ENCODE results near the gene PTPRN2. TPM values are rescaled to one million over a fixed set of nuclear protein-coding genes. Genes with fewer than 3 reads are reported as not detected.

The PTPRN2 gene
- total RNA-seq, 4 donors from 2014 or later, result 14.9 to 34.3 (median 21.3) TPM

GRCh38 chr7:158015403-158016179 is 572.0 kb downstream of the PTPRN2 start:
- Histone ChIP-seq H3K4me3 (peak overlapping the region in 1 of 4 donors; percentile 22), H3K27ac (no peak overlapping the region), H3K4me1 (peaks cover 0 to 7% (median 0%) of the 10 kb centered on the region in 4 donors), H3K9me3 (no peaks in the 10 kb centered on the region), H3K27me3 (no peaks in the 10 kb centered on the region), H3K36me3 (no peaks in the 10 kb centered on the region)
- peak; percentile 4 to 36 (median 24) for DNase-seq
- TF ChIP-seq CTCF (IDR thresholded peaks at IDR 0.05) (no peak), POLR2A (IDR thresholded peaks at IDR 0.05) (no peak)

GRCh38 chr7:158014976-158015375 is 572.6 kb downstream of the PTPRN2 start:
- Histone ChIP-seq H3K27me3 (no peaks in the 10 kb centered on the region), H3K27ac (no peak overlapping the region), H3K9me3 (no peaks in the 10 kb centered on the region), H3K36me3 (no peaks in the 10 kb centered on the region), H3K4me1 (peaks cover 0 to 7% (median 0%) of the 10 kb centered on the region in 4 donors), H3K4me3 (no peak overlapping the region)
- no peak for DNase-seq
- TF ChIP-seq CTCF (IDR thresholded peaks at IDR 0.05) (no peak), POLR2A (IDR thresholded peaks at IDR 0.05) (no peak)

GRCh38 chr7:158013085-158013668 is 574.4 kb downstream of the PTPRN2 start:
- DNase-seq, result peak in 1 of 3 donors; percentile 17
- no peaks in the 10 kb centered on the region for H3K36me3 ChIP-seq
- no peak overlapping the region for H3K27ac ChIP-seq
- TF ChIP-seq CTCF (IDR thresholded peaks at IDR 0.05) (no peak), POLR2A (IDR thresholded peaks at IDR 0.05) (no peak)
- H3K4me1 ChIP-seq, result peaks cover 0 to 7% (median 0%) of the 10 kb centered on the region in 4 donors
- H3K9me3 ChIP-seq, result no peaks in the 10 kb centered on the region
- no peak overlapping the region for H3K4me3 ChIP-seq
- no peaks in the 10 kb centered on the region for H3K27me3 ChIP-seq

- H3K4me3 ChIP-seq, result no peak overlapping the region
- H3K9me3 ChIP-seq, result no peaks in the 10 kb centered on the region
- H3K27ac ChIP-seq, result no peak overlapping the region
- H3K4me1 ChIP-seq, result peaks cover 0 to 7% (median 0%) of the 10 kb centered on the region in 4 donors
- H3K36me3 ChIP-seq, result no peaks in the 10 kb centered on the region
- no peak for TF ChIP-seq CTCF (IDR thresholded peaks at IDR 0.05)
- TF ChIP-seq POLR2A (IDR thresholded peaks at IDR 0.05), result no peak
- H3K27me3 ChIP-seq, result no peaks in the 10 kb centered on the region
- DNase-seq, result peak in 1 of 3 donors; percentile 20
Observed at GRCh38 chr7:158011941-158012340, 575.7 kb downstream of the PTPRN2 start.

GRCh38 chr7:158010961-158011693 is 576.5 kb downstream of the PTPRN2 start:
- no peak overlapping the region for H3K4me3 ChIP-seq
- H3K36me3 ChIP-seq, result no peaks in the 10 kb centered on the region
- DNase-seq, result no peak
- TF ChIP-seq CTCF (IDR thresholded peaks at IDR 0.05) (no peak), POLR2A (IDR thresholded peaks at IDR 0.05) (no peak)
- H3K27ac ChIP-seq, result no peak overlapping the region
- H3K27me3 ChIP-seq, result no peaks in the 10 kb centered on the region
- H3K9me3 ChIP-seq, result no peaks in the 10 kb centered on the region
- H3K4me1 ChIP-seq, result peaks cover 0 to 5% (median 0%) of the 10 kb centered on the region in 4 donors
